ENCODE measurements around the gene MFAP2.

The MFAP2 gene

GRCh38 chr1:16980473-16981268 lies at the start of gene MFAP2:
Gene MFAP2, minus strand, starts transcription at chr1:16980620. Its CDS starts 2,347 bp downstream, at chr1:16978273.
- Mint-ChIP-seq H3K4me1 (ENCODE audit: low read depth) (peaks cover 7% of the 10 kb centered on the region), H3K4me3 (peak within 1 kb of the TSS; percentile 23), H3K27me3 (peaks cover 29% of the 10 kb centered on the region), H3K36me3 (ENCODE audit: low read depth) (peaks cover 3% of the 10 kb centered on the region), H3K27ac (peak within 1 kb of the TSS; percentile 20), H3K9me3 (no peaks in the 10 kb centered on the region)
- DNase-seq: peak; percentile 40

DNA sequence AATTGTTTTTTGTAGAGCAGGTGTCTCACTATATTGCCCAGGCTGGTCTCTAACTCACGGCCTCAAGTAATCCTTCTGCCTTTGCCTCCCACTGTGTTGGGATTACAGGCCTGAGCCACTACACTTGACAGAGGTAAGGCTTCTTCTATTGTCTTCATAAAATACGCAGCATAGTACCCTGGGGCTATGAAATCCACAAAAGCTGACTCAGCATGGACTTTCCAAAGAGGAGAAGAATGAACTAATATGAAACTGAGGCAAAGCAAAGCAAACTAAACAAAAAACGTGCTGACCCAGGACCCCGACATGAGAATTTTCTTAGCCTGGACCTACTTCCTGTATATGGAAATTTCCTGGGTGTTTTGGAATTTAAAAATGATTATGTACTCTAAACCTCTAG lies 49.8 kb upstream of the MFAP2 start:
- Mint-ChIP-seq H3K36me3 (ENCODE audit: low read depth) (peaks cover 89% of the 10 kb centered on the region), H3K4me1 (ENCODE audit: low read depth) (no peaks in the 10 kb centered on the region), H3K4me3 (no peak overlapping the region), H3K27me3 (no peaks in the 10 kb centered on the region), H3K9me3 (no peaks in the 10 kb centered on the region), H3K27ac (peak overlapping the region; percentile 77)
- no peak for DNase-seq

DNA sequence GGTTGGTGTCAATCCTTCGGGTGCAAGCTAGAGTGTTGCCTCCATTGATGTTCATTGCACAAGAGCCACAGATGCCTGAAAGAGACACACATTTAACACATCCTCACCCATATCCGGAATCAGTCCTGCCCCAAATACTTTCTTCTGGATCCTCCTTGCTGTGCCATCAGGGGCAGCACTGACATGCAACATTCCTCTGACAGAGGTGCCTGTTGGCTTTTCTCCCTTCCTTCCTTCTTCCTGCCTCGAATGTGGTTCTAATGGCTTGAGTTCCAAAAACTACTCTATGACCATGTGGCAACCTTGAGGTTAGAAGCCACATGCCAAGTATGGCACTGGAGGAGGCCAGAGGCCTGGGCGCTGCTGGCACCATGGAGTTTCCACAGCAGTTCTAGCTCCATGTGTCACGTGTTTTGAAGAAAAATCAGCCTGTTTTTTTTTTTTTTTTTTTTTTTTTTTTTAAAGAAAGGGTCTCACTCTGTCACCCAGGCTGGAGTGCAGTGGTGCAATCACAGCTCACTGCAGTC lies 48.3 kb upstream of the MFAP2 start:
- Mint-ChIP-seq H3K36me3 (ENCODE audit: low read depth) (peaks cover 93% of the 10 kb centered on the region), H3K4me1 (ENCODE audit: low read depth) (no peaks in the 10 kb centered on the region), H3K4me3 (no peak overlapping the region), H3K27me3 (no peaks in the 10 kb centered on the region), H3K9me3 (no peaks in the 10 kb centered on the region), H3K27ac (peak overlapping the region; percentile 23)
- no peak for DNase-seq

GRCh38 chr1:17027900-17028299 lies 47.5 kb upstream of the MFAP2 start:
- H3K27ac Mint-ChIP-seq: peak overlapping the region; percentile 16
- no peak for DNase-seq
- peaks cover 93% of the 10 kb centered on the region for H3K36me3 Mint-ChIP-seq (ENCODE audit: low read depth)
- no peak overlapping the region for H3K4me3 Mint-ChIP-seq
- H3K9me3 Mint-ChIP-seq: no peaks in the 10 kb centered on the region
- H3K4me1 Mint-ChIP-seq (ENCODE audit: low read depth): no peaks in the 10 kb centered on the region
- no peaks in the 10 kb centered on the region for H3K27me3 Mint-ChIP-seq

- DNase-seq: no peak
- Mint-ChIP-seq H3K4me1 (ENCODE audit: low read depth) (no peaks in the 10 kb centered on the region), H3K27me3 (no peaks in the 10 kb centered on the region), H3K9me3 (no peaks in the 10 kb centered on the region), H3K27ac (peak overlapping the region; percentile 16), H3K4me3 (no peak overlapping the region), H3K36me3 (ENCODE audit: low read depth) (peaks cover 93% of the 10 kb centered on the region)
Measured at GRCh38 chr1:17027403-17027802, 47.0 kb upstream of the MFAP2 start.

GRCh38 chr1:17024721-17025120 lies 44.3 kb upstream of the MFAP2 start:
- no peak for DNase-seq
- Mint-ChIP-seq H3K4me3 (no peak overlapping the region), H3K36me3 (ENCODE audit: low read depth) (peaks cover 97% of the 10 kb centered on the region), H3K4me1 (ENCODE audit: low read depth) (peaks cover 2% of the 10 kb centered on the region), H3K9me3 (no peaks in the 10 kb centered on the region), H3K27me3 (no peaks in the 10 kb centered on the region), H3K27ac (peak overlapping the region; percentile 55)

DNA sequence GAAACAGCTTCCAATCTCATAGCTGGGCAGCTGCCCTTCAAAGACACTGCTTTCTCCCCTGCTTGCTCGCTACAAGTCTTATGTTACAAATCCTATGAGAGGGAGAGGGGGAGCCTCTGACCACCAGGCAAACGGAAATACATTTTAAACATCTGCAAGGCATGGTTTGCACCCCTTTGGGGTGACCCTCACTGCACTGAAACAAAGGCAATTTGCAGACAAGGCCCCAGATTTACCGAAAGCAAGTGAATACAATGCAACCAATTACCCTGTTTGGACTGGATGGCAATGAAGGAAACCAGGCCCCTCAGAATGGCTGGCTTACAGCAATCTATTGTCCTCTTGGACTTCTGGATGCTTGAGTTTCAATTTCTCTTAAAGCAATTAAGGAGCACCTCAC lies 43.2 kb upstream of the MFAP2 start:
- Mint-ChIP-seq H3K9me3 (no peaks in the 10 kb centered on the region), H3K27me3 (no peaks in the 10 kb centered on the region), H3K4me1 (ENCODE audit: low read depth) (peaks cover 10% of the 10 kb centered on the region), H3K36me3 (ENCODE audit: low read depth) (peaks cover 97% of the 10 kb centered on the region), H3K4me3 (no peak overlapping the region), H3K27ac (peak overlapping the region; percentile 53)
- DNase-seq: no peak

- no peak overlapping the region for H3K27ac Mint-ChIP-seq
- H3K4me1 Mint-ChIP-seq (ENCODE audit: low read depth): peaks cover 10% of the 10 kb centered on the region
- DNase-seq: no peak
Measured at GRCh38 chr1:17023102-17023501, 42.7 kb upstream of the MFAP2 start.

DNA sequence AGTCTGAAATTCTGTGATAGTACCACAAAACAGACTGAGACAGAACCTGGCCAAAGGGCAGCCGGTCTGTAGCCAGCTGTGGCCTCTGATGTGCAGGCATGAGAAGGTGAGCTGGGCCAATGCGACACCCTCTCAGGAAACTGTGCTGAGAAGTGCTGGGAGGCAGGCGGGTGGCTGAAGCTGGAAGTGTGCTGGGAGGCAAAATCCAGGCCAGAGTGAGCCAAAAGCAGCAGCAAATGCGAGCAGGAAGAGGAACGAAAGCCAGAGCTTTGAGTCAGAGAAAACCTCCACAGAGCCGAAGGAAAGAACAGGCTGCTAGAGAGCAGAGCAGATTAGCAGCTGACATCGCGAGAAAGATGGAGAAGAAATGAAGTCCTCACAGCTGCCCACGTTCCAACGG lies 41.5 kb upstream of the MFAP2 start:
- Mint-ChIP-seq H3K27ac (peak overlapping the region; percentile 57), H3K4me3 (no peak overlapping the region), H3K4me1 (ENCODE audit: low read depth) (peaks cover 10% of the 10 kb centered on the region), H3K27me3 (no peaks in the 10 kb centered on the region), H3K36me3 (ENCODE audit: low read depth) (peaks cover 91% of the 10 kb centered on the region), H3K9me3 (no peaks in the 10 kb centered on the region)
- no peak for DNase-seq

More at GRCh38 chr1:17023102-17023501, 42.7 kb upstream of the MFAP2 start:
- H3K9me3 Mint-ChIP-seq: no peaks in the 10 kb centered on the region
- H3K36me3 Mint-ChIP-seq (ENCODE audit: low read depth): peaks cover 96% of the 10 kb centered on the region
- no peak overlapping the region for H3K4me3 Mint-ChIP-seq
- H3K27me3 Mint-ChIP-seq: no peaks in the 10 kb centered on the region

GRCh38 chr1:17020502-17020901 lies 40.1 kb upstream of the MFAP2 start:
- Mint-ChIP-seq H3K4me3 (no peak overlapping the region), H3K4me1 (ENCODE audit: low read depth) (peaks cover 10% of the 10 kb centered on the region), H3K27ac (peak overlapping the region; percentile 66), H3K27me3 (no peaks in the 10 kb centered on the region), H3K36me3 (ENCODE audit: low read depth) (peaks cover 80% of the 10 kb centered on the region), H3K9me3 (no peaks in the 10 kb centered on the region)
- no peak for DNase-seq

DNA sequence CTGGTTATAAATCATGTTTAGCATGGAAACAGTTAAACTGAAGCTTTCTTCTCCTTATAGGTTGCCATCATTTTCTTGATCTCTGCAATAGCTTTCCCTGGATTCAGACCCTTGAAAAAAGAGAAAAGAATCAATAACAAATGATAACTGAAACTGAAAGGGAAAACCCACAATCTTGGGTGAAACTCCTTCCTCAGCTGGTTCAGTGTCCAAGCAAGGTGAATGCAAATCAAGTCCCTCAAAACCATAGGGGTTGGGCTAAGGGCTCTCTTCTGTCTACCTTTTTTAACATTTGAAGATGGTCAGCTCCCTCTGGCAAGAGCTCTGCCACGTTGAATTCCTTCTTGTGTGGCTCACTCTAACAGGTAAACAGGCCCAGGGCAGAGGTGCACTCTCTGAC lies 38.4 kb upstream of the MFAP2 start:
- Mint-ChIP-seq H3K4me1 (ENCODE audit: low read depth) (peaks cover 10% of the 10 kb centered on the region), H3K27ac (peak overlapping the region; percentile 76), H3K36me3 (ENCODE audit: low read depth) (peaks cover 64% of the 10 kb centered on the region), H3K4me3 (no peak overlapping the region), H3K9me3 (no peaks in the 10 kb centered on the region), H3K27me3 (no peaks in the 10 kb centered on the region)
- DNase-seq: no peak

GRCh38 chr1:17017435-17017834 lies 37.0 kb upstream of the MFAP2 start:
- Mint-ChIP-seq H3K9me3 (no peaks in the 10 kb centered on the region), H3K4me1 (ENCODE audit: low read depth) (peaks cover 10% of the 10 kb centered on the region), H3K36me3 (ENCODE audit: low read depth) (peaks cover 50% of the 10 kb centered on the region), H3K27me3 (no peaks in the 10 kb centered on the region), H3K4me3 (no peak overlapping the region), H3K27ac (no peak overlapping the region)
- no peak for DNase-seq

- H3K4me1 Mint-ChIP-seq (ENCODE audit: low read depth): peaks cover 14% of the 10 kb centered on the region
- no peaks in the 10 kb centered on the region for H3K27me3 Mint-ChIP-seq
- no peak overlapping the region for H3K4me3 Mint-ChIP-seq
- peaks cover 38% of the 10 kb centered on the region for H3K36me3 Mint-ChIP-seq (ENCODE audit: low read depth)
- no peaks in the 10 kb centered on the region for H3K9me3 Mint-ChIP-seq
- DNase-seq: no peak
- peak overlapping the region; percentile 33 for H3K27ac Mint-ChIP-seq
Measured at GRCh38 chr1:17016317-17016661, 35.9 kb upstream of the MFAP2 start.

DNA sequence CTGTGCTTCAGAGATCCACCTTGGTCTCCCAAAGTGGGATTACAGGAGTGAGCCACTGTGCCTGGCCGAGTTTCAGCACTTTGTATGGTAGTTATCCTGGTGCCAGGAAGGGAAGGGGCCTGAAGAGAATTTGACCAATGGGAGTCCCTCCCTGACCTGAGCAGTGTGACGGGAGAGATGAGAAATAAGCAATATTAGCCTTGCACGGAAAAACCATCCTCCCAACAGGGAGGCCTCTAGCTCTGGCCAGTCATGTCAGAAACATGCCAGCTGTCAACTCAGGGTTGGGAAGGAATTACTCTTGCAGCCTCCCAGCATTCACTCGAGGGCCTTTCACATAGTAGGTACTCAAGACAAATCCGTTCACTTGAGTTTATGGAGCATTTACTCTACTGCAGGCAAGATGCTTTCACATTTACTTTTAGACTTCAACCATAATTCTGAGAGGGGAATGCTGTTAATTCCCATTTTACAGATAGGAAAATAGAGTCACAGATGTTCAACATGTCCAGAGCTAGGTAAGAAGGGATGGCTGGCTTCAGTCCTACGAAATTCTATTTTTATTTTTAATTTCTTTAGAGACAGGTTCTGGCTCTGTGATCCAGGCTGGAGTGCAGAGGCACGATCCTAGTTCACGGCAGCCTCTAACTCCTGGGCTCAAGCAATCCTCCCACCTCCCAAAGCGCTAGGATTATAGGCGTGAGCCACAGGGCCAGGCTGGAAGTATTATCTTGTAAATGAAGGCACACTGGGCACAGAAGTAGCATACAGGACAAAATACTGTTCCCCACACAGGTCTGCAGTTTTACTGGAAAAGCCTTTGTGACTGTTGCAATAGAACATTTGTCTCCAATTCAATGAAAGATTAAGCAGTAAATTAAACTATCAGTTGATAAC lies 34.5 kb upstream of the MFAP2 start:
- Mint-ChIP-seq H3K27ac (no peak overlapping the region), H3K36me3 (ENCODE audit: low read depth) (peaks cover 26% of the 10 kb centered on the region), H3K27me3 (no peaks in the 10 kb centered on the region), H3K9me3 (no peaks in the 10 kb centered on the region), H3K4me1 (ENCODE audit: low read depth) (peaks cover 26% of the 10 kb centered on the region), H3K4me3 (no peak overlapping the region)
- no peak for DNase-seq
